ENCODE results near the gene ZFP91. TPM values are rescaled to one million over a fixed set of nuclear protein-coding genes. Genes with fewer than 3 reads are reported as not detected.
A peak's percentile ranks its signal among the peaks of the same experiment; 100 is the strongest.

ZFP91 gene
- total RNA-seq, 1 experiment from 2014 or later: 80.4 TPM

GRCh38 chr11:58616594-58616993 lies 37.7 kb downstream of the ZFP91 start:
- no peak overlapping the region for H3K27ac ChIP-seq (ENCODE audit: low read length)
- ATAC-seq: no peak; the same call in 1 of the 2 replicates
- H3K4me1 ChIP-seq (ENCODE audit: control insufficient read depth, insufficient read depth, low read length): no peaks in the 10 kb centered on the region
- H3K36me3 ChIP-seq (ENCODE audit: control insufficient read depth, insufficient read depth, low read length): peaks cover 81% of the 10 kb centered on the region
- no peaks in the 10 kb centered on the region for H3K9me3 ChIP-seq (ENCODE audit: control insufficient read depth, insufficient read depth, low read depth, low read length)
- ChIA-PET CTCF (no interaction called here), POLR2A (no interaction called here)
- no peak for TF ChIP-seq SIN3A (IDR thresholded peaks at IDR 0.05; ENCODE audit: borderline replicate concordance, insufficient read depth, low read depth, low read length)
- TF ChIP-seq, protein P1, sequence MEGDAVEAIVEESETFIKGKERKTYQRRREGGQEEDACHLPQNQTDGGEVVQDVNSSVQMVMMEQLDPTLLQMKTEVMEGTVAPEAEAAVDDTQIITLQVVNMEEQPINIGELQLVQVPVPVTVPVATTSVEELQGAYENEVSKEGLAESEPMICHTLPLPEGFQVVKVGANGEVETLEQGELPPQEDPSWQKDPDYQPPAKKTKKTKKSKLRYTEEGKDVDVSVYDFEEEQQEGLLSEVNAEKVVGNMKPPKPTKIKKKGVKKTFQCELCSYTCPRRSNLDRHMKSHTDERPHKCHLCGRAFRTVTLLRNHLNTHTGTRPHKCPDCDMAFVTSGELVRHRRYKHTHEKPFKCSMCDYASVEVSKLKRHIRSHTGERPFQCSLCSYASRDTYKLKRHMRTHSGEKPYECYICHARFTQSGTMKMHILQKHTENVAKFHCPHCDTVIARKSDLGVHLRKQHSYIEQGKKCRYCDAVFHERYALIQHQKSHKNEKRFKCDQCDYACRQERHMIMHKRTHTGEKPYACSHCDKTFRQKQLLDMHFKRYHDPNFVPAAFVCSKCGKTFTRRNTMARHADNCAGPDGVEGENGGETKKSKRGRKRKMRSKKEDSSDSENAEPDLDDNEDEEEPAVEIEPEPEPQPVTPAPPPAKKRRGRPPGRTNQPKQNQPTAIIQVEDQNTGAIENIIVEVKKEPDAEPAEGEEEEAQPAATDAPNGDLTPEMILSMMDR (IDR thresholded peaks at IDR 0.05): no peak
- no peak for TF ChIP-seq REST (IDR thresholded peaks at IDR 0.05; ENCODE audit: insufficient read depth in 1 of 2, low read depth in 2 of 2, low read length in 1 of 2)
- no peak for TF ChIP-seq POLR2AphosphoS5 (IDR thresholded peaks at IDR 0.05; ENCODE audit: low read depth, low read length)
- TF ChIP-seq TCF7L2 (IDR thresholded peaks at IDR 0.05; ENCODE audit: low read depth, low read length): no peak
- no peak overlapping the region for H3K4me3 ChIP-seq (ENCODE audit: low read depth in 2 of 2, low read length in 2 of 2)
- no peak for DNase-seq (ENCODE audit: low read depth, low spot score)
- intact Hi-C loops (cut with micrococcal nuclease; ENCODE audit: unreplicated experiment) (no loop called here), in situ Hi-C loops (cut with HindIII; ENCODE audit: low pct_unique_long_range_greater_than_20kb, low sequenced_read_pairs) (no loop called here)
- no peaks in the 10 kb centered on the region for H3K27me3 ChIP-seq (ENCODE audit: control insufficient read depth, insufficient read depth, low read length)
- no TSS peak for BruUV-seq (replicated peaks)

- intact Hi-C loops (cut with micrococcal nuclease; ENCODE audit: unreplicated experiment): no loop called here
- in situ Hi-C loops (cut with HindIII; ENCODE audit: low pct_unique_long_range_greater_than_20kb, low sequenced_read_pairs): no loop called here
- Histone ChIP-seq H3K27ac (ENCODE audit: low read length) (no peak overlapping the region), H3K36me3 (ENCODE audit: control insufficient read depth, insufficient read depth, low read length) (peaks cover 78% of the 10 kb centered on the region), H3K4me3 (ENCODE audit: low read depth in 2 of 2, low read length in 2 of 2) (no peak overlapping the region), H3K27me3 (ENCODE audit: control insufficient read depth, insufficient read depth, low read length) (no peaks in the 10 kb centered on the region), H3K9me3 (ENCODE audit: control insufficient read depth, insufficient read depth, low read depth, low read length) (no peaks in the 10 kb centered on the region), H3K4me1 (ENCODE audit: control insufficient read depth, insufficient read depth, low read length) (no peaks in the 10 kb centered on the region)
- ChIA-PET POLR2A (no interaction called here), CTCF (no interaction called here)
- TF ChIP-seq SIN3A (IDR thresholded peaks at IDR 0.05; ENCODE audit: borderline replicate concordance, insufficient read depth, low read depth, low read length) (no peak), REST (IDR thresholded peaks at IDR 0.05; ENCODE audit: insufficient read depth in 1 of 2, low read depth in 2 of 2, low read length in 1 of 2) (no peak)
- TF ChIP-seq, protein P1 (IDR thresholded peaks at IDR 0.05): peak; percentile 17; the same call in 1 of the 2 replicates
- ATAC-seq (no peak), DNase-seq (ENCODE audit: low read depth, low spot score) (no peak)
- no TSS peak for BruUV-seq (replicated peaks)
These were observed 39.2 kb downstream of the ZFP91 start for GRCh38 chr11:58617976-58618557.

Data from Panc1 (cell line).